SIG-M5 treated with dmso at 0.1 percent for 504 hours (cell line): Measurements from ENCODE around the gene ATP11A.
"Not testable (repeated sequence)": the region's sequence is repeated elsewhere in the genome, so short reads cannot be mapped to it uniquely, and the experiment has no call there.

Experiments used
- DNase-seq: peaks from one replicate; lab custom pipeline; 2025; ENCODE audit not compliant: unreplicated experiment; lab: John Stamatoyannopoulos, UW

Gene ATP11A

GRCh38 chr13:112791663-112792440, 102.0 kb downstream of the ATP11A start:
- DNase-seq: no peak

- DNase-seq: no peak
Observed at GRCh38 chr13:112792511-112792910, 102.7 kb downstream of the ATP11A start.

- no peak for DNase-seq
Observed at GRCh38 chr13:112793545-112794445, 104.0 kb downstream of the ATP11A start.

GRCh38 chr13:112795277-112795676, 105.4 kb downstream of the ATP11A start:
- DNase-seq: no peak

- no peak for DNase-seq
Observed at GRCh38 chr13:112796190-112796915, 106.5 kb downstream of the ATP11A start.

GRCh38 chr13:112799394-112799793, 109.6 kb downstream of the ATP11A start:
- DNase-seq: no peak

- DNase-seq: no peak
Observed at GRCh38 chr13:112800057-112800456, 110.2 kb downstream of the ATP11A start.

- DNase-seq: not testable (repeated sequence)
Observed at GRCh38 chr13:112800807-112801206, 111.0 kb downstream of the ATP11A start.

- no peak for DNase-seq
Observed at GRCh38 chr13:112802802-112803195, 113.0 kb downstream of the ATP11A start.

- DNase-seq: peak; percentile 77
Observed at GRCh38 chr13:112803422-112803821, 113.6 kb downstream of the ATP11A start.

GRCh38 chr13:112804374-112804773, 114.5 kb downstream of the ATP11A start:
- DNase-seq: no peak

- no peak for DNase-seq
Observed at GRCh38 chr13:112806739-112807652, 117.2 kb downstream of the ATP11A start.

GRCh38 chr13:112807653-112808376, 118.0 kb downstream of the ATP11A start:
- no peak for DNase-seq

- no peak for DNase-seq
Observed at GRCh38 chr13:112808377-112809140, 118.7 kb downstream of the ATP11A start.

GRCh38 chr13:112809332-112810315, 119.8 kb downstream of the ATP11A start:
- no peak for DNase-seq

GRCh38 chr13:112810608-112811007, 120.8 kb downstream of the ATP11A start:
- DNase-seq: no peak

GRCh38 chr13:112812306-112813055, 122.6 kb downstream of the ATP11A start:
- DNase-seq: no peak
